Measurements from ENCODE around the gene MRPL43.

The MRPL43 gene

DNA sequence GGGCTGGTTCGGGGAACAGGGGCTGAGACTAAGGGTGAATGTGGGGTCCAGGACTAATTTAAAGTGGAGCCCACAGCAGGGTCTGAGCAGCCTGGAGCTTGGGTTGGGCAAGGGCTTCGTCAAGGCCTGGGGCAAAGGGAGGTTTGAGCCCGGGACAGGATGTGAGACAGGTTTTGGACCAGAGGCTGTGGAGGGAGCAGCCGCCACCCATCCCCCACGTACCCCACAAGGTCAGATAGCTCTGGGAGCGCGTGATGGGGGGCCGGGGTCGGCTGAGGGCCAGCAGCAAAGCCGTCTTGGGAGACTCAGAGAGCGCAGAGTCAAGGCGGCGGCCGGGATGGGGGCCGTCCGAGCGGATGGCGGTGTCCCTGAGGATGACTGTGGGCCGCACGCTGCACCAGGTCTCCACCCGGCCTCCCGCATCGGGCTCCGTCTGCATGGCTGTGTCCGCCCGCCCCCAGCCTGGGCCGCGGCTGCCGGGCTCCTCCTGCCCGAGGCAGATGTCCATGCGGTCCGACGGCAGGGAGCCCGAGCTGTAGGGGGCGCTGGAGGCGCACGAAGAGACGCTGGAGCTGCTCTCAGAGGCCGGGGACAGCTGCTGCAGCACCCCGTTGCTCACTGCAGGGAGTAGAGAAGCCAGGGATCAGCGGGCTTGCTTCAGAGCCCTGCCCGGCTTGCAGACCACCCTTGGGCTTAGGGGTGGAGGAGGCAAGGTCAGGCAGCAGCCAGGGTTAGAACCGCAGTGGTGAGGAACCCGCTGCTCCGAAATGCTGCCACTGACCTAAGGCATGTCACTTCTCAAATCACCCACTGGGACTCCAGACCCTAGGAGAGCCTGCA lies 31.5 kb upstream of the MRPL43 start:
- no peak for DNase-seq

DNA sequence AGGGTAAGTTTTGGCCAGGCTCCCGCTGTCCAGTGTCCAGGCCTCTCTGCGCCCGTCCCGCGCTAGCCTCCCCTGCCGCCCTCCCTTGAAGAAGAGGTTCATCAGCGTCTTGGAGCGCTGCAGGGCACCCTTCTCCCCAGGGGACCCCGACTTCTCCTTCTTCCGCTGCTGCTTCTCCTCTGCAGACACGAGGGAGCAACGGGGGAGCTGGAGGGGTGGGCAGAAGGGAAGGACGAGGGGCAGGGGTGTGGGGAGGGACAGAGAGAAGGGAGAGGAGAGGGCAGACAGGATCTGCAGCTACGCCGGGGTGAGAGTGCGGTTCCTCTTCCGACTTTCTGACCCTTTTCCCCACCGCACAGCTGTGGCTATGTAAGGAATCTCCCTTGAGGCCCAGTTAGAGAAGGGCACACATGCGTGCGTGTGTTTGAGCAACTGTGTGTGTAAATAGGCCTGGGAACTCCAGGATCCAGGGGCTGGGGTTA lies 30.9 kb upstream of the MRPL43 start:
- no peak for DNase-seq

DNA sequence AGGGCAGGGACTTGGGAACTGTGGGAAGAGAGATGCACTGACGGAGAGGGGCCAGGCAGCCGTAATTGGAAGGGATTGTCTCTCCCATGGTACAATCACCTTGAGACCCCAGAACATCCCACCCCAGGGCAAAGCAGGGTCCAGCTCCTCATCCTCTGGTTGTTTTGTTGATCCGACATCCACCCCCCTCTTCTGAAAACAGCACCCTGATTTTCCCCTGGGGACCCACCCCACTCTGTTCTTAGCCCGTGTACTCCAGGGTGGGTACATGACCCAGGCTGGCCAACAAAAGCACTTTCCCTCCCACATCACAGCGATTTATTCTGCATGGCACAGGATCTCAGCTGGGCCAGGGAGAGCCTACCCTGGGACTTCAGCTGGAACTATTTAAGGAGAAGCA lies 29.5 kb upstream of the MRPL43 start:
- DNase-seq = no peak

DNA sequence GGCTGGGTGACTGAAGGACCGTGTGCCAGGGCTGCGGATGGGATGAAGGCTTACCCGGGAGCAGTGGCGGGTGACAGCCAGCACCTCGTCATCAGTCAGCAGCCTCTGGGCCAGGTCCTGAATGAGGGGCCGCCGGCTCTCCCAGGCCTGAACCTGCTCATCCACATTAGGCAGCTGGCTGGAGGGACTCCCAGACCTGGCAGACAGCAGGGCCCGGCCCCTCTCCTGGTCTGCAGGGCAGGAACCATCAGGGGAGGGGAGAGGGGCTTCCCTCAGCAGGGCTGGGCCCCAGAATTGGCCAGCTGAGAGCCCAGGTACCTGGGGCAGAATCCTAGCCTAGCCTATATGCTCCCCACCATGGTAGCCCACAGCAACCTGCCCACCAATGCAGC lies 28.3 kb upstream of the MRPL43 start:
- DNase-seq = no peak

DNA sequence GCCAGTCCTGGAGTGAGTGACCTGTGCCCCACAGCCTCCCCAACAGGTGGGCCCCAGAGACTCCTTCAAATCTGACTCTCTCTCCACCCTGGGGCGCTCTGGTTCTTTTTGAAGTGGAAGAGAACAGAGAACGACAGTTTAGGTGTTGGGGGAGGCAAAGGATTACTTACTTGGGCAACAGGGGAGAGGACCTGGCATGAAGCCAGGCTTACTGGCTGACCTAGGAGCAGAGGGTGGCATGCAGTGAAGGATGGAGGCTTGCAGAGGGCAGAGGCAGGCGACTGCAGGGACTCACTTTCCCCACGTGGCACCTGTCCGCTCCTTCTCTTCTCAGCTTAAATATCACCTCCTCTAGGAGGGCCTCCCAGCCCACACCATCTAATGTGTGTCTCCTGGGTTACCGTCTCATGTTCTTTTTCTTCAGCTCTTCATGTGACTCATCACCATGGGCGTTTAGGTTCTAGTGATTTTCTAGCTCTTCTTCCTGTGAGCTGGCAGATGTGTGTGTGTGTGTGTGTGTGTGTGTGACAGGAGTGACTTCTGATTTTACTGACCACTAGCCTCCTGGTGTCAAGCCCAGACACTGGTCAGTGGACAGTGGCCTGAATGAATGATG lies 27.8 kb upstream of the MRPL43 start:
- no peak for DNase-seq

DNA sequence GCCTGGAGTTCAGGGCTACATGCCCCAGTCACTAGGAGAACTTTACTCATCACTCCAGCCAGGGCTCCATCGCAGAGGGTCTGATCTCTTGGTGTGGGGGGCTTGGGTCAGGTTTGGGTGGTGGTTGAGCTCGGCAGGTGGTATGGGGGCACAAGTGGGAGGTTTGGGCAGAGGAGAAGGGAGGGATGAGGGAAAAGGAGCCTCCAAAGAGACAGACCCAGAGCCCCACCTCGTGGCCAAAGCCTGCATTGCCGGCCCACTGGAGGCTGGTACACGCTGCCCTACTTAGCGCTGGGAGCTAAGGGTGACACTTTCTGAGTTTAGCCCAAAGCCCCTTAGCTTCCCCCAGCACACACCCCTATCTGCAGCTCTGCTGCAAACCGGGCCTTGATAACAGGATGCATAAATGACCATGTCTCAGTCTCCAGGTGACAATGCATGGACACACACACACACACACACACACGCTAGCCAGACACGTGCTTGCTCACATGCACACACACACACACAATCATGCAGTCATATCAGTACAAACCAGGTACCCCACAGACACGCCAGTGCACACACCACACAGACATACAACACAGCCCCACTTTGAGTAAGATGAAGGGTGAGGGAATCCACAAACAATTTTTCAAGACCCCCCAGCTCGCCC lies 27.1 kb upstream of the MRPL43 start:
- no peak for DNase-seq

DNA sequence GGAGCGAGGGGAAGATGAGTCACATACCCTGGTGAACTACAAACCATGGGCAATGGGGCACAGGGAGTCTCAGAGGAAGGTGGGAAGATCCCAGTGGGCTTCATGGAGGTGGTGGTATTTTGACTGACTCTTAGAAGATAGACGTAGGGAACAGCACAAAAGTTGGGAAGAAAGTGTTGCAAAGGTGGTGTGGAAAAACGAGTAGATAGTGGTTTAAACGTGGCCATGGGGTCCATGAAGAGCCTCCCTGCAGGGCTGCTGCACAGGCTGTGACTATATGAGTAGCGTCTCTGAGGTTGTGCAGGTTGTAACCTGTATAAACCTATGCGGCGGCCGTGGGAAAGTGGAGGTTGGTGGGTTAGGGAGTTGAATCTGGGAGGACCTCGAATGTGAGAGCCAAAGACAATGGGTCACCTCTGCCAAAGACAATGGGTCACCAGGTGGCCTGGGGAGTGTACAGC lies 26.1 kb upstream of the MRPL43 start:
- no peak for DNase-seq

DNA sequence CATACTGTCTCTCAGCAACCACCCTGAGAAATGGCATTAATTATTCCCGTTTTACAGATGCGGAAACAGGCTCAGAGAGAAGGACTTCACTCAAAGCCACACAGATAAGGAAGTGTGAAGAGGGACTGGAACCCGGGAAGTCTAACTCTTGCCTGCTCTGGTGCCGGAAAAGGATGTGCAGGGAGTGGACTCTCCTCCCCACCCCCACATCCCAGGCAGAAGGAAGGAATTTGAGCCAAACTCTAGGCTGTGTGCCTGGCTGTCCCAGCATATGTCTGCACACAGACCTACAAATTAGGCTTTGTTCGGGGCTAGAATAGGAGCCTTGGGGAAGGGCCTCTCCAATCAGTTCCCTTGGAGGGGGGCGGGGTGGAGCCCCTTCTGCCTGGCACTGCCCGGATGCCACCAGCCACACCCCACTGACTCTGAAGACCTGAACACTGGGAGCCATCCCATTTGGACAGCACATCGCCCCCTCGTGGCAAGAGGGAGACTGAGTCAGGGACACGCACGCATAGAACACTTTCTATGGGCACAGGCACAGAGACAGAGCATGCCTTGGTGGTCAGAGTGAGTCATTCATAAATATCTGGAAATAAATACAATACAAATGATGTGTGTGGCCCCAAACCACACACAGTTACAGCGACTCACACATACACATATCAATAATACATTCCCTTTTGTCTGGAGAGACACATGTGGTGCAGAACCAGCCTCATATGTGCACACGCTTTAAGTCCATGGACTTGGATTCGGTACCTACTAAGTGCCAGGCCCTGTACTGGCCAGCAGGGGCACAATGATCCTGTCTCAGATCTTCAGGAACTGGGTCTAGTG lies 25.4 kb upstream of the MRPL43 start:
- peak; percentile 38 for DNase-seq

DNA sequence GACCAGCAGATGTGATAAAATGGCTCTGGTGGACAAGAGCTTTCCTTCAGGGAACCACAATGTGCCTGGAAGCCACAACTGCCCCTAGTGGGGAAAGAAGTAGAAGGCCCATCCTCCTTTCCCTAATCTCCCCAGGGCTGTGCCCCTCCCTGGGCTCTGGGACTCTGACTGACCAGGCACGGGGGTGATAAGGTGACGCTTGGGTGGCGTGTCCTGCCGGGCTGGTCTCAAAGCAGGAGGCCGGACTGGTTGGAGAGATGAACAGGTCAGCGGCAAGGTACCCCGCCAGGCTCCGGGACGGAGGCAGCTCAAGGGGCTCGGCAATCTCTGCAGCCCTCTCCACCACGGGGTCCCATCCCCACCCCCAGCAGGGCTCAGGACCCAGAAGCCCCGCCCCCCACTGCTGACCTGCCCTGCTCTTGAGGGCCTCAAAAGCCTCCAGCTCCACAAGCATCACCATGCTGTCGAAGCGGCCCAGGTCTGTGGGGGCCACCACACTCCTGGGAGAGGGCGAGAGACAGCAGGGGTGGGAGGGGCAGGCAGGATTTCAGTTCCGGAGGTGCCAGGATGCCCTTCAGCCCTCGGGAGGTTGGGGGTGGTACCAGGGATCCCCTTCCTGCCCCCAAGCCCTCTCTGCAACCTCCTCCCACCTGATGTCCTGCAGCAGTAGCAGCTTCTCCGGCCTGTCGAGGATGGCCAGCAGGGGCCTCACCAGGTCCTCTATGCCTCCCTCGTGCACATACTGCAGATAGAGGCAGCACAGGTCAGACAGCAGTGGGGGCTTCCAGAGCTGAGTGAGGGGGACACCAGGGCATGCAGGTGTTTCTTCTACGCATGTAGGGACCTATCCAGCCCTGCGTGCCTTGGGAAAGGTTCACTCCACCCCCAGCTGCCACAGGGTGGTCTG lies 24.5 kb upstream of the MRPL43 start:
- no peak for DNase-seq

DNA sequence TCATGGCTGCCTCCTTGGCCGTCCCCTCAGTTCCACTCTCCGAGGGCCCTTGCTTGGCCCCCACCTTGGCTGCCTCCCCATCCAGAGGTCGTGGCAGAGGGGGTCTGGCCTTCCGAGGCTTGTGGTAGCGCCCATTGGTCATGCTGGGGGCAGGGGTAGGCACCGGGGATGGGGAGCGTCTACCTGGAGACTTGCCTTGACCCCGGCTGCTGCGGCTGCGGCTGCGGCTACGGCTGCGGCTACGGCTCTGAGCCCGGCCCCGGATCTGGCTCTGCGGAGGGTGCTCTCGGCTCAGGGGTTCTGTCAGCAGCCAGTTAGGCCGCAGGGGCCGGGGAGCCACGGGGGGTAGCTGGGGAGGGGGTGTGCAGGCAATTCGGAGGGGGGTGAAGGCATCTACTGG lies 23.0 kb upstream of the MRPL43 start:
- DNase-seq = no peak

DNA sequence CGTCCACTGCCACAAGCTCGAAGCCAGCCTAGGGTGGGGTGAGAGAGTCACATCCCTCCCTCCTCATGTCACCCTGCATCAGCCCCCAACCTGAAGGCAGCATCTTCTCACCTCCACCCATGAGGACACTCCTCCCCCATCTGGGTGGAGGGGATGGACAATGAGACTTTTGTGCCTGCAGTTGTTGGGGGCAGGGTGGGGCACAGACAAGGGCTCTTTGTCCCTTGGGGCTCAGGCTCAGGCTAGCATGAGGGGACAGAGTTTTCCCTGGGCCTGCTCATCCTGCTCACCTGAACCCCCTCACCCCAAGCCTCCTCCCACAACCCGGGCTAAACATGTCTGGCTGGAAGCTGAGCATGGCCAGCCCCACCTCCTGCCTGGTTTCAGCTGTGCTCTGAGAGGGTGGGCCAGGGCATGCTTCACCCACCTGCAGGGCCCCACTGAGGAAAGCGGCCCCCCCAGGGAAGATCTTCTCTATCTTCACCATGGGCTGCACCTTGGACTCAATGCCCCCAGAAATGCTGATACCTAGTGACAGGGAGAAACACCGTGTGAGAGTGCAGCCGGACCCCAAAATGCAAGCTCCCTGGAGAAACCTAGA lies 21.6 kb upstream of the MRPL43 start:
- DNase-seq = no peak

DNA sequence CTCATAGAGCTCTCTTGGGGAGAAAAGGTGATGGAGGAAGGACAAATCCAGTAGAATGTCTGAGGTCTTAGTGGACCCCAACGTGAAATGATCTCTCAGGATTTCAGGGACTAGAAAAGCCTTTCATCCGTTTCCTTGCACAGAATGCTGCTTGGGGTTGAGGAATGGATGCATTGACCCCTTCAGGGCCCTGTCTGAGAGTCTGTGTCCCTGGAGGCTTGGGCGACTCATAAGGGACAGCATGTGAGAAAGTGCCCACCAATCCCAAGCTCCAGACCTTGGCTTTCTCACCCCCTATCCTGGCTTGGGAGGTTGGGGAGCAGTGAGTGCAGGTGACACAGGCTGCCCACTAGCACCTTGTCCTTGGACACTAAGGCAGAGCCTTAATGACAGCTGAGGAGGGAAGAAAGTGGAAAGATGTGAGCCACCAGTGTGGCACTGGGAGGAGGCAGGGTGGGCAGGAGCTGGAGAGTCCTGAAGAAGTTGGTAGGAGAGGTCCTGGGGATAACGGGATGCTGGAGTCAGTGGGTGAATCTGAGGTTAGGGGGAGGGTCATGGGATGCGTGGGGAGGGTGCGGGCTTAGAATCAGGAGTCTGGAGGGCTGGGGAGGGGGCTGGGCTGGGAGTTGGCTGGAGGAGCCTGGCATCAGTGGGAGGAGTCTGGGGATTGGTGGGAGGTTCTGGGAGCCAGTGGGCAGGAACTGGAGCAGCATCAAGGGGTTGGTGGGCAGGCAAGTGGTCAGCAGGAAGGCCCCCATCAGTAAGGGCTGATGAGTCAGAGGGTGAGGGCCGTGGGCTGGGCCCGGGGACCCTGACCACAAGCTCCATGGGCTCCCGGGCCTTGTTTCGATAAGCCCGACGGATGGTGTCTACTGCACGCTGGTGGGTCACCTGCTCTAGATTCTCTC lies 20.9 kb upstream of the MRPL43 start:
- no peak for DNase-seq

DNA sequence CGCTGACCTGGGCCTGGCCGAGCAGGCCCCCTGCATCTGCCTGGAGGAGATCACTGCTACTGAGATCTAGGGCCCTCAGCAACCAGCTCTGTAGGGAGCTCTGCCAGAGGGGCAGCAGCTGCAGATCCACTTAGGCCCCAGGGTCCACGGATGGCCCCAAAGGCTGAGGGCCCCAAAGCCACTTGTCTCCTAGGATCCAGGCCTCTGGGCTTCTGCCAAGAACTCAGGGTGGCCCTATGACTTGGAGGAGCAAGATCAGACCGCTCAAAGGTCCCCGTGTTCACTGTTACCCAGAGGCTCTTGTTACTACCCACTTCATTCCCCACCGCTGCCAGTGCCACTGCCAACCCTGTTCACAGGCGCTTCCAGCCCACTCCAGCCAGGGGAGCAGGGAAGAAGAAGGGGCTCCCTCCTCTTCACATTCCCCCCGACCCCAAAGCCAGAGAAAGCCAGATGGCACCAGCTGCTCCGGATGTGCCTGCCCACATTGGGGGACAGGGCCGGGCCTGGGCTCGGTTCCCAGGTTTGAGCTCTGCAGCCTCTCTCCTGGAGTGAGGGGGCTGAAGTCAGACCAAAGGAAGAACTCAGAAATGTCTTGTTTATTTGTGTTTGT lies 19.9 kb upstream of the MRPL43 start:
- DNase-seq = no peak

DNA sequence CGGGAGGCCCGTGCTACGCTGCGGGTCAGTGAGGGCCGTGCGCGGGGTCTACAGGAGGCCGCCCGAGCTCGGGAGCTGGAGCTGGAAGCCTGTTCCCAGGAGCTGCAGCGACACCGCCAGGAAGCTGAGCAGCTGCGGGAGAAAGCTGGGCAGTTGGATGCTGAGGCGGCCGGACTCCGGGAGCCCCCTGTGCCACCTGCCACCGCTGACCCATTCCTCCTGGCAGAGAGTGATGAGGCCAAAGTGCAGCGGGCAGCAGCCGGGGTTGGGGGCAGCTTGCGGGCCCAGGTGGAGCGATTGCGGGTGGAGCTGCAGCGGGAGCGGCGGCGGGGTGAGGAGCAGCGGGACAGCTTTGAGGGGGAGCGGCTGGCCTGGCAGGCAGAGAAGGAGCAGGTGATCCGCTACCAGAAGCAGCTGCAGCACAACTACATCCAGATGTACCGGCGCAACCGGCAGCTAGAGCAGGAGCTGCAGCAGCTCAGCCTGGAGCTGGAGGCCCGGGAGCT lies 19.3 kb upstream of the MRPL43 start:
- DNase-seq = no peak

DNA sequence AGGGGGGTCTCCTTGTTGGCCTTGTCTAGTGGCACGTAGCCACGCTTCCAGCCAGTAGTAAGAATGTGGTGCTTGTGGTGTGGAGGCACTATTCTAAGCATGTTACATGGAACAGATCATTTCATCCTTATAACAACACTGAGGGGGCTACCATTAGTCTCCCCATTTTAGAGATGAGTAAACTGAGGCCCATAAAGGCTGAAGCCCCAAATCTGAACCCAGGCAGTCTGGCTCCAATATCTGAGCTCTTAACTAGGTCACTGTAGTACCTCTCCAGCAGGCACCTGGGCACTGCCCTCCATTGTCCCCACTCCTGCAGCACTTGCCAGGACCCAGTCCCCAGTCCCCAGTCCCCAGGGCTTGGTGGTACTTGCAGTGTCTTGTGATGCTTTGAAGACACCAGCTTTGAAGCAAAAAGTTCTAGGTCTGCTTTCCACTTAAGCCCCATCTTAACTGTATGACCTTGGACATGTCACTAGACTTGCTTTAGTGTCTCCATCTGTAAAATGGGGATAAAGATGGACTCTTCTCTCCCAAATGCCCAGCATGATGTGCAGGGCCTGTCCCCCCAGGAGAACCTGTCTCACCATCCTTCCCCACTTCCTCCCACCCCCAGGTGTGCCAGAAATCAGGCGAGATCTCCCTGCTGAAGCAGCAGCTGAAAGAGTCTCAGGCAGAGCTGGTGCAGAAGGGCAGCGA lies 18.7 kb upstream of the MRPL43 start:
- no peak for DNase-seq

DNA sequence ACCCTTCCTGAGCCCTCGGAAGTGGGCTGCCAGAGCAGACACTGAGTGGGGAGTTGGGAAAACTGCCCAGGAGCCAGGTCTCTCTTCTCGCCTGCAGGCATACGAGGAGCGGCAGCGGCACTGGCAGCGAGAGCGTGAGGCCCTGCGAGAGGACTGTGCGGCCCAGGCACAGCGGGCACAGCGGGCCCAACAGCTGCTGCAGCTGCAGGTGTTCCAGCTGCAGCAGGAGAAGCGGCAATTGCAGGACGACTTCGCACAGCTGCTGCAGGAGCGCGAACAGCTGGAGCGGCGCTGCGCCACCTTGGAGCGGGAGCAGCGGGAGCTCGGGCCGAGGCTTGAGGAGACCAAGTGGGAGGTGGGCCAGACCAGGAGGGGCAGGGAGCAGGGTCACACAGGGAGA lies 18.1 kb upstream of the MRPL43 start:
- DNase-seq = no peak

DNA sequence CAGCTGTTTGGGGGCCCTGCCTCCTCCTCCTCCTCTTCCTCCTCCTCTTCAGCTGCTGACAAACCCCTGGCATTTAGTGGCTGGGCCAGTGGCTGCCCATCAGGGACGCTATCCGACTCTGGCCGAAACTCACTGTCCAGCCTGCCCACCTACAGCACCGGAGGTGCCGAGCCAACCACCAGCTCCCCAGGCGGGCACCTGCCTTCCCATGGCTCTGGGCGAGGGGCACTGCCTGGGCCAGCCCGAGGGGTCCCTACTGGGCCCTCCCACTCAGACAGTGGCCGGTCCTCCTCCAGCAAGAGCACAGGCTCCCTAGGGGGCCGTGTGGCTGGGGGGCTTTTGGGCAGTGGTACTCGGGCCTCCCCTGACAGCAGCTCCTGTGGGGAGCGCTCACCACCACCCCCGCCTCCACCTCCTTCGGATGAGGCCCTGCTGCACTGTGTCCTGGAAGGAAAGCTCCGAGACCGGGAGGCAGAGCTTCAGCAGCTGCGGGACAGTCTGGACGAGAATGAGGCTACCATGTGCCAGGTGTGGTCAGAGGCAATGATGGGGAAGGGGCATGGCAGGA lies 16.4 kb upstream of the MRPL43 start:
- no peak for DNase-seq

DNA sequence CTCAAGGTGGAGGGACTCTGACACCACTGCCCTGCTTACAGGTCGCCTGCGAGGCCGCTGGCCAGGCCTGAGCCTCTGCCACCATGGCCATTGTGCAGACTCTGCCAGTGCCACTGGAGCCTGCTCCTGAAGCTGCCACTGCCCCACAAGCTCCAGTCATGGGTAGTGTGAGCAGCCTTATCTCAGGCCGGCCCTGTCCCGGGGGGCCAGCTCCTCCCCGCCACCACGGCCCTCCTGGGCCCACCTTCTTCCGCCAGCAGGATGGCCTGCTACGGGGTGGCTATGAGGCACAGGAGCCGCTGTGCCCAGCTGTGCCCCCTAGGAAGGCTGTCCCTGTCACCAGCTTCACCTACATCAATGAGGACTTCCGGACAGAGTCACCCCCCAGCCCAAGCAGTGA lies 15.2 kb upstream of the MRPL43 start:
- DNase-seq = no peak

DNA sequence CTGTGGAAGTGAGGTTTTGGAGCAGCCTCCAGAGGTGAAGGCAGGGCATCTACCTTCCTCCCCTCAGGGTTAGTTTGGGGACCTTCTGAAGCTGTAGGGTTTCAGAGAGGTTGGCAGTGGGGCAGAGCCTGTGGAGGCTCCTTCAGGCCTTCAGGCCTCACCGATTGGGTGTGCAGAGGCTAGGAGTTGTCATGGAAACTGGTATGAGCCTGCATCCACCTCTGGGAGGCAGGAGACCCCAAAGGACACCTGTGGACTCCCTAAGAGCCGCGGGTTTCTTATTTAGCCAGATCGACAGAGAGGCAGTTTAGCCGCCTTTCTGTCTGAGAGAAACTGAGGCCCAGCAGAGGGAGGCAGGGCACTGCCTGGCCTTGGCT lies 14.3 kb upstream of the MRPL43 start:
- no peak for DNase-seq

Measured in NCI-H446 treated with DMSO at 0.1 percent for 48 hours (cell line).